ENCODE results near the gene THOC2. TPM values are rescaled to one million over a fixed set of nuclear protein-coding genes. Genes with fewer than 3 reads are reported as not detected.

The THOC2 gene
- total RNA-seq, 2 donors from 2014 or later, result 103 to 123 TPM

DNA sequence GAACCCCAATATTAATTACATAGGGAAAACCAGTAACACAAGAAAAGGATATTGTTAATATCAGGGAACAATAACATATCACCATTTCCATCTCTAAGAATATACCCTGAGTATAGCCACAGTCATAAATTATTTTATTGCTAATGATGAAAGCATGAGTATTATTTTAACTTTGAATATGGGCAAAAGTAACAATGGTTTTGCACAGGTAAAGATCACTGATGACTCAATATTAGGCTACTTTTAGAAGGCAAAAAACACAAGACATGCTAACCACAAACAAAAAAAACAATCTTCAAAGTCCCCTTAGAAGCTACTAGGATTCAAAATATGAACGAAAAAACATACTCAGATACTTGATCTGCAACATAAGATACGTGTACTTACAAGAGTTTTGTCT lies 36.5 kb downstream of the THOC2 start:
- no peaks in the 10 kb centered on the region for H3K36me3 ChIP-seq
- no peak for ATAC-seq (ENCODE audit: insufficient number of reproducible peaks, low FRiP score, low read depth)
- no peak overlapping the region for H3K27ac ChIP-seq
- no peaks in the 10 kb centered on the region for H3K4me1 ChIP-seq (ENCODE audit: control insufficient read depth in 1 of 2, low read depth in 2 of 2)
- no peaks in the 10 kb centered on the region for H3K27me3 ChIP-seq (replicated peaks; ENCODE audit: insufficient read depth)
- no peak overlapping the region for H3K4me3 ChIP-seq
- no peaks in the 10 kb centered on the region for H3K9me3 ChIP-seq
- no peak for DNase-seq (ENCODE audit: low spot score)
- TF ChIP-seq, protein P1, sequence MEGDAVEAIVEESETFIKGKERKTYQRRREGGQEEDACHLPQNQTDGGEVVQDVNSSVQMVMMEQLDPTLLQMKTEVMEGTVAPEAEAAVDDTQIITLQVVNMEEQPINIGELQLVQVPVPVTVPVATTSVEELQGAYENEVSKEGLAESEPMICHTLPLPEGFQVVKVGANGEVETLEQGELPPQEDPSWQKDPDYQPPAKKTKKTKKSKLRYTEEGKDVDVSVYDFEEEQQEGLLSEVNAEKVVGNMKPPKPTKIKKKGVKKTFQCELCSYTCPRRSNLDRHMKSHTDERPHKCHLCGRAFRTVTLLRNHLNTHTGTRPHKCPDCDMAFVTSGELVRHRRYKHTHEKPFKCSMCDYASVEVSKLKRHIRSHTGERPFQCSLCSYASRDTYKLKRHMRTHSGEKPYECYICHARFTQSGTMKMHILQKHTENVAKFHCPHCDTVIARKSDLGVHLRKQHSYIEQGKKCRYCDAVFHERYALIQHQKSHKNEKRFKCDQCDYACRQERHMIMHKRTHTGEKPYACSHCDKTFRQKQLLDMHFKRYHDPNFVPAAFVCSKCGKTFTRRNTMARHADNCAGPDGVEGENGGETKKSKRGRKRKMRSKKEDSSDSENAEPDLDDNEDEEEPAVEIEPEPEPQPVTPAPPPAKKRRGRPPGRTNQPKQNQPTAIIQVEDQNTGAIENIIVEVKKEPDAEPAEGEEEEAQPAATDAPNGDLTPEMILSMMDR (IDR thresholded peaks at IDR 0.05), result no peak

DNA sequence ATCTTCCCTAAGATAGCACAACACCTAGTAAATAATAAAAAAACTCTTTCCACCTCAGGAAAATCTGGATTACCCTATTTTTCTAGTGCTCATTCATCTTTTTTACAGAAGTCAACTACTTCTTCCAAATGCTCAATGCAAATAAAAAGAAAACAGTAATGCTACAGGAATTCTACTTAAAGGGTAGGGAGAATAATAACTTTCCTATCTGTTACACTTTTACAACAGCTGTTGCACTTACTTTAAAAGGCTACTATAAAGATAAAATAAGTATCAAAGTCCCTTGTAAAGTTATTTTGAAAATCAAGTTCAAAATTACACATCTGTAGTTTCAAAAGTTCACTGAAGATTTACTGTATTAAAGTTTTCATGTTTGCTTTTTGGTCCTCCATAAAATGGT lies 37.6 kb downstream of the THOC2 start:
- H3K36me3 ChIP-seq, result no peaks in the 10 kb centered on the region
- no peak for ATAC-seq (ENCODE audit: insufficient number of reproducible peaks, low FRiP score, low read depth)
- DNase-seq (ENCODE audit: low spot score), result no peak
- H3K4me3 ChIP-seq, result no peak overlapping the region
- no peaks in the 10 kb centered on the region for H3K4me1 ChIP-seq (ENCODE audit: control insufficient read depth in 1 of 2, low read depth in 2 of 2)
- no peaks in the 10 kb centered on the region for H3K27me3 ChIP-seq (replicated peaks; ENCODE audit: insufficient read depth)
- TF ChIP-seq, protein P1 (IDR thresholded peaks at IDR 0.05), result no peak
- H3K27ac ChIP-seq, result no peak overlapping the region
- no peaks in the 10 kb centered on the region for H3K9me3 ChIP-seq

DNA sequence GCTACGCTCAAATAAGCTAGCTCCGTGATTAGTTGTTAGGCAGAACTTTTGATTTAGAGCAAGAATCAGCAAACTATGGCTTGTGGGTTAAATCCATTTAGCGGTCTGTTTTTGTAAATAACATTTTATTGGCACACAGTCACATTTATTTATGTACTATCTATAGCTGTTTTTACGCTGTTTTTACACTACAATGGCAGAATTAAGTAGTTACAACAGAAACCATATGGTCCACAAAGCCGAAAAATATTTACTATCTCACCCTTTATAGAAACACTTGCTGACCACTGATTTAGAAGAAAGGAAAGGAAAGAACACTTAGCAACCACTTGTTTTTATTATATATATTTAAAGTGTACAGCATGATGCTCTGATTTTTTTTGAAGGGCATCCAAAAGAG lies 41.1 kb downstream of the THOC2 start:
- TF ChIP-seq, protein P1 (IDR thresholded peaks at IDR 0.05), result no peak
- ATAC-seq (ENCODE audit: insufficient number of reproducible peaks, low FRiP score, low read depth), result no peak
- no peaks in the 10 kb centered on the region for H3K36me3 ChIP-seq
- DNase-seq (ENCODE audit: low spot score), result no peak
- H3K4me1 ChIP-seq (ENCODE audit: control insufficient read depth in 1 of 2, low read depth in 2 of 2), result no peaks in the 10 kb centered on the region
- H3K9me3 ChIP-seq, result no peaks in the 10 kb centered on the region
- H3K27ac ChIP-seq, result no peak overlapping the region
- no peaks in the 10 kb centered on the region for H3K27me3 ChIP-seq (replicated peaks; ENCODE audit: insufficient read depth)
- H3K4me3 ChIP-seq, result no peak overlapping the region

DNA sequence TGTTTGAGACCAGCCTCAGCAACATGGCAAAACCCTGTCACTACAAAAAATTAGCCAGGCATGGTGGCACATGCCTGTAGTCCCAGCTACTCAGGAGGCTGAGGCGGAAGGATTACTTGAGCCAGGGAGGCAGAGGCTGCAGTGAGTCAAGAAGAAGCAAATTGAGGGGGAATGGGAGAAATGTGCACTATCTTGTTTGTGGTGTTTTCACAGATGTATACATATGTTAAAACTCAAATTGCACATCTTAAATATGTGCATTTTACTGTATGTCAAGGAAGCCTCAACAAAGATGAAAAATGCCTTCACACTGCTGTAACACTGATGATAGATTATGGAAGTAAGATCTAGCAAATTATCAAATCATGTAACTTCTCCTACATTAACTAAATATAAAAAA lies 44.3 kb downstream of the THOC2 start:
- ATAC-seq (ENCODE audit: insufficient number of reproducible peaks, low FRiP score, low read depth), result no peak
- H3K36me3 ChIP-seq, result no peaks in the 10 kb centered on the region
- TF ChIP-seq, protein P1 (IDR thresholded peaks at IDR 0.05), result no peak
- H3K27ac ChIP-seq, result no peak overlapping the region
- no peaks in the 10 kb centered on the region for H3K27me3 ChIP-seq (replicated peaks; ENCODE audit: insufficient read depth)
- H3K4me1 ChIP-seq (ENCODE audit: control insufficient read depth in 1 of 2, low read depth in 2 of 2), result no peaks in the 10 kb centered on the region
- no peaks in the 10 kb centered on the region for H3K9me3 ChIP-seq
- no peak overlapping the region for H3K4me3 ChIP-seq
- no peak for DNase-seq (ENCODE audit: low spot score)

DNA sequence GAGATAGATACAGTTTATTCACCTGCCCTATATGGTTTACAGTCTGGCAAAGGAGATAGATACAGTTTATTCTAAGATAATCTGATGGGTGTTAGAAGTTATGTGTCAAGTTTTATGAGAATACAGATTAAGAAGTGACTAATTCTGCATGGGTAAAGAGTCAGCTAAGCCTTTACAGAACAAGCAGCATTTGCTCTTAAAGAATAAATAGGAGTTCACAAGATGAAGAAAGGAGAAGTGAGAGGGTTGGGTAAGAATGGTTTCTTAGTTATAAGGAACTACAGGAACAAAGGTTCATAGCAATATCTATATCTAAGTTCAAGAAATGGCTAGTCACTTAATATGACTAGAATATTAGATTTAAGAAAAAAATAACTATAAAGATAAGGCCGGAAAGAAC lies 47.6 kb downstream of the THOC2 start:
- ATAC-seq (ENCODE audit: insufficient number of reproducible peaks, low FRiP score, low read depth), result no peak
- Histone ChIP-seq H3K9me3 (no peaks in the 10 kb centered on the region), H3K27ac (no peak overlapping the region), H3K4me3 (no peak overlapping the region), H3K27me3 (replicated peaks; ENCODE audit: insufficient read depth) (no peaks in the 10 kb centered on the region), H3K36me3 (no peaks in the 10 kb centered on the region), H3K4me1 (ENCODE audit: control insufficient read depth in 1 of 2, low read depth in 2 of 2) (no peaks in the 10 kb centered on the region)
- TF ChIP-seq, protein P1 (IDR thresholded peaks at IDR 0.05), result no peak
- no peak for DNase-seq (ENCODE audit: low spot score)

Measured in thoracic aorta (tissue), 2 donors.